GM12878 (cell line): ENCODE results near the gene OPRM1. TPM values are rescaled to one million over a fixed set of nuclear protein-coding genes. Genes with fewer than 3 reads are reported as not detected.

ENCODE experiments used
- ATAC-seq: fragments of 200-7000 bp; cut with Tn5 transposase; 3 replicates; pipeline ENCODE4 v1.9.1; 2020; ENCODE audit warnings: mild to moderate bottlenecking, moderate library complexity
- BruUV-seq: library from RNA; stranded (reverse); fragments of 400-500 nt; replicated peaks from 2 replicates; lab custom pipeline; 2021; lab: Mats Ljungman, UMichigan
- CTCF ChIA-PET: fragments of 300-600 bp; sonication (Branson Sonifier 250); formaldehyde crosslinking; extraction: SDS; loops from one replicate; lab custom pipeline; 2021; ENCODE audit warnings: inconsistent platforms; lab: Yijun Ruan, JAX
- POLR2A ChIA-PET: fragments of 350-600 bp; formaldehyde crosslinking; extraction: SDS; loops from one replicate; lab custom pipeline; 2021; ENCODE audit warnings: inconsistent platforms; lab: Charles Lee
- RAD21 ChIA-PET: fragments of 300-600 bp; sonication (Branson Sonifier 250); formaldehyde crosslinking; loops from one replicate; lab custom pipeline; 2023; ENCODE audit warnings: antibody characterized with exemption; ENCODE audit not compliant: unreplicated experiment; lab: Charles Lee
- SMC1A ChIA-PET: fragments of 300-600 bp; sonication (Branson Sonifier 250); formaldehyde crosslinking; loops from one replicate; lab custom pipeline; 2023; ENCODE audit not compliant: unreplicated experiment, uncharacterized antibody; lab: Charles Lee
- DNase-seq: peaks from one replicate; pipeline ENCODE4 v3.0.0-alpha.2; 2011; ENCODE audit warnings: low read depth, low spot score
- FAIRE-seq: peaks from 3 replicates; lab custom pipeline; 2011; peaks lifted over from hg19 to GRCh38; lab: Jason Lieb, UNC
- H2AFZ ChIP-seq: 2 replicates; pipeline ENCODE4 v1.6.0; 2011; ENCODE audit warnings: low read depth, low read length, control low read depth; ENCODE audit not compliant: control insufficient read depth
- H3K27ac ChIP-seq: 2 replicates; pipeline ENCODE4 v1.5.1; 2011; ENCODE audit warnings: control low read depth; ENCODE audit not compliant: control insufficient read depth, insufficient read depth
- H3K27me3 ChIP-seq, 2 experiments: replicated peaks in 1 of 2; 2 replicates each; pipeline versions ENCODE4 v1.6.0 to v1.6.1; 2011; ENCODE audit warnings: low read length in 1 of 2; ENCODE audit not compliant: control insufficient read depth in 2 of 2, insufficient read depth in 2 of 2
- H3K36me3 ChIP-seq, 2 experiments: 2 replicates each; pipeline ENCODE4 v1.5.1; 2011; ENCODE audit warnings: low read length in 1 of 2; ENCODE audit not compliant: control insufficient read depth in 2 of 2, insufficient read depth in 2 of 2
- H3K4me1 ChIP-seq: 2 replicates; pipeline ENCODE4 v1.6.1; 2011; ENCODE audit warnings: mild to moderate bottlenecking, low read length, moderate library complexity, mixed read lengths; ENCODE audit not compliant: control insufficient read depth, insufficient read depth
- H3K4me2 ChIP-seq: 2 replicates; pipeline ENCODE4 v1.6.0; 2011; ENCODE audit warnings: control low read depth; ENCODE audit not compliant: control insufficient read depth, insufficient read depth
- H3K4me3 ChIP-seq: fragments of 200-600 bp; sonication (generic); 2 replicates; pipeline ENCODE4 v1.5.1; 2016
- H3K79me2 ChIP-seq: 2 replicates; pipeline ENCODE4 v1.6.0; 2011; ENCODE audit warnings: low read length; ENCODE audit not compliant: control insufficient read depth, insufficient read depth
- H3K9ac ChIP-seq: 2 replicates; pipeline ENCODE4 v1.8.0; 2011; ENCODE audit warnings: low read length, control low read depth, mixed read lengths; ENCODE audit not compliant: control insufficient read depth, insufficient read depth
- H3K9me3 ChIP-seq: replicated peaks from 3 replicates; pipeline ENCODE4 v1.5.1; 2011; ENCODE audit warnings: mild to moderate bottlenecking, low read length; ENCODE audit not compliant: control insufficient read depth, insufficient read depth
- H4K20me1 ChIP-seq: 2 replicates; pipeline ENCODE4 v1.6.0; 2011; ENCODE audit not compliant: control insufficient read depth, insufficient read depth
- BCL11A ChIP-seq: IDR thresholded peaks from 2 replicates; pipeline ENCODE4 v1.6.1; 2011; ENCODE audit warnings: low read depth, low read length
- BCLAF1 ChIP-seq: fragments of 450-650 bp; IDR thresholded peaks from 2 replicates; pipeline ENCODE4 v1.6.1; 2017; ENCODE audit warnings: antibody characterized with exemption, mild to moderate bottlenecking, moderate library complexity
- E2F4 ChIP-seq: IDR thresholded peaks from 2 replicates; pipeline ENCODE4 v1.6.1; 2012; ENCODE audit warnings: low read depth, low read length, improper control_type of control experiment
- EZH2 ChIP-seq: IDR thresholded peaks from 2 replicates; pipeline ENCODE4 v1.6.1; 2012; ENCODE audit warnings: low read depth, mild to moderate bottlenecking, control low read depth, inconsistent platforms, low read length, borderline replicate concordance; ENCODE audit not compliant: control insufficient read depth
- IRF4 ChIP-seq: IDR thresholded peaks from 2 replicates; pipeline ENCODE4 v1.6.1; 2011; ENCODE audit warnings: low read depth, low read length
- MEF2B ChIP-seq: fragments of 450-650 bp; IDR thresholded peaks from 2 replicates; pipeline ENCODE4 v1.6.1; 2018; ENCODE audit warnings: mild to moderate bottlenecking, moderate library complexity; ENCODE audit not compliant: partially characterized antibody, poor library complexity, severe bottlenecking
- NFXL1 ChIP-seq: fragments of 450-650 bp; IDR thresholded peaks from 2 replicates; pipeline ENCODE4 v1.6.1; 2017; ENCODE audit warnings: antibody characterized with exemption, mild to moderate bottlenecking, borderline replicate concordance
- NRF1 ChIP-seq: conservative IDR thresholded peaks from 2 replicates; pipeline ENCODE4 v1.6.1; 2011; ENCODE audit warnings: mild to moderate bottlenecking, low read depth, low read length, improper control_type of control experiment
- RB1 ChIP-seq: fragments of 450-650 bp; formaldehyde crosslinking; IDR thresholded peaks from 2 replicates; pipeline ENCODE4 v1.6.1; 2017; ENCODE audit warnings: mild to moderate bottlenecking, borderline replicate concordance
- SPI1 ChIP-seq: IDR thresholded peaks from 2 replicates; pipeline ENCODE4 v1.6.1; 2011; ENCODE audit warnings: low read depth, mild to moderate bottlenecking, low read length, moderate library complexity, borderline replicate concordance; ENCODE audit not compliant: insufficient read depth
- STAT3 ChIP-seq: IDR thresholded peaks from 2 replicates; pipeline ENCODE4 v1.6.1; 2011; ENCODE audit warnings: low read depth, low read length, improper control_type of control experiment
- TCF7 ChIP-seq: IDR thresholded peaks from 2 replicates; pipeline ENCODE4 v1.6.1; 2014; ENCODE audit warnings: antibody characterized with exemption, borderline replicate concordance
- ZNF207 ChIP-seq: fragments of 450-650 bp; IDR thresholded peaks from 2 replicates; pipeline ENCODE4 v1.6.1; 2014; ENCODE audit warnings: antibody characterized with exemption, mild to moderate bottlenecking, borderline replicate concordance
- WGBS: methylation state at CpG from one replicate; pipeline ENCODE4 v1.1.6; 2016; ENCODE audit warnings: low lambda C conversion rate; ENCODE audit not compliant: insufficient replicate concordance, insufficient coverage; ENCODE audit errors: missing lambda C conversion rate; 5-methylcytosine and 5-hydroxymethylcytosine counted together
- in situ Hi-C: fragments of 300-500 bp; cut with MboI; formaldehyde crosslinking; loops from 9 replicates; pipeline ENCODE4 v1.14.3; 2018; ENCODE audit warnings: mixed read lengths
- intact Hi-C: fragments of 100-400 bp; cut with micrococcal nuclease; formaldehyde crosslinking; loops from one replicate; pipeline ENCODE4 v1.14.2; 2022; ENCODE audit not compliant: unreplicated experiment
- polyA plus RNA-seq, 11 experiments: library from polyadenylated mRNA; depleted of rRNA in 4 of 11; unstranded in 6 of 11; stranded (reverse) in 5 of 11; fragments of >200 nt; fragmentation: Nextera tagmentation in 4 of 11; fragmentation: Illumina TruSeq in 1 of 11; extraction: Ambion mirVana in 4 of 11; extraction: Trizol in 1 of 11; gene quantifications; 1 replicate in 1 of 11; 2 replicates in 10 of 11; pipeline versions ENCODE4 v1.2.1 to v1.2.3, GENCODE V29; 2011 to 2016; ENCODE audit warnings: inconsistent platforms in 2 of 11, missing spikeins in 2 of 11, low read depth in 1 of 11
- total RNA-seq, 4 experiments: library from RNA; depleted of rRNA in 3 of 4; stranded (reverse); fragments of >200 nt in 3 of 4; fragmentation: Illumina TruSeq in 1 of 4; extraction: Trizol in 1 of 4; gene quantifications; 2 replicates each; pipeline versions ENCODE4 v1.2.1 to v1.2.3, GENCODE V29; 2013 to 2021

OPRM1 gene
- total and polyA plus RNA-seq, 10 of the 15 experiments (the other 5 are each of a cell fraction or from before 2014, with no cell fraction given) = not detected

GRCh38 chr6:154012852-154013251, 26.2 kb upstream of the OPRM1 start:
- no peak overlapping the region for H3K4me2 ChIP-seq
- no peak overlapping the region for H3K27ac ChIP-seq
- intact Hi-C loops = no loop called here
- H3K4me3 ChIP-seq = no peak overlapping the region
- 5% methylated on average over 2 of the region's 2 CpGs for WGBS
- in situ Hi-C loops = no loop called here
- H2AFZ ChIP-seq = no peak overlapping the region
- ChIA-PET POLR2A (no interaction called here), SMC1A (interaction anchor here (0.8 kb wide), 1 partner anchor 23 kb away, joined by 3 read pairs; no protein-coding TSS in a partner anchor), RAD21 (no interaction called here)
- H3K9me3 ChIP-seq = no peaks in the 10 kb centered on the region
- H3K9ac ChIP-seq = no peak overlapping the region
- no peaks in the 10 kb centered on the region for H3K27me3 ChIP-seq
- no peak for DNase-seq
- no peaks in the 10 kb centered on the region for H3K79me2 ChIP-seq
- no peak for FAIRE-seq
- H4K20me1 ChIP-seq = no peaks in the 10 kb centered on the region
- H3K36me3 ChIP-seq = no peaks in the 10 kb centered on the region
- no peak for ATAC-seq
- BruUV-seq = no TSS peak
- TF ChIP-seq IRF4 (no peak), TCF7 (no peak), E2F4 (no peak), BCLAF1 (no peak), NRF1 (no peak), RB1 (no peak), BCL11A (no peak), ZNF207 (no peak), STAT3 (no peak), NFXL1 (no peak), EZH2 (no peak), SPI1 (no peak), MEF2B (no peak)
- TF ChIP-seq, all 136 proteins: peak for 0
- CTCF ChIA-PET = interaction anchor here (1.3 to 1.5 kb wide), 2 partner anchors 10 to 12 kb away, joined by 3 to 4 read pairs; no protein-coding TSS in a partner anchor
- no peaks in the 10 kb centered on the region for H3K4me1 ChIP-seq
